Loucy (cell line): ENCODE results near the gene GHITM.

Experiments used
- H2AFZ ChIP-seq: fragments of 200-600 bp; sonication (generic); 2 replicates; pipeline ENCODE4 v1.6.0; 2016; ENCODE audit warnings: antibody characterized with exemption, mild to moderate bottlenecking, low read length, moderate library complexity
- H3F3A ChIP-seq: fragments of 200-600 bp; 2 replicates; pipeline ENCODE4 v1.6.0; 2016; ENCODE audit warnings: antibody characterized with exemption, low read depth, mild to moderate bottlenecking
- H3K27me3 ChIP-seq: fragments of 200-600 bp; sonication (generic); 2 replicates; pipeline ENCODE4 v1.6.1; 2014; ENCODE audit warnings: low read length, mild to moderate bottlenecking; ENCODE audit not compliant: insufficient read depth, poor library complexity, severe bottlenecking
- H3K36me3 ChIP-seq: fragments of 200-600 bp; sonication (generic); 2 replicates; pipeline ENCODE4 v1.6.1; 2016; ENCODE audit warnings: low read length; ENCODE audit not compliant: insufficient read depth
- H3K4me1 ChIP-seq: fragments of 200-600 bp; sonication (generic); 2 replicates; pipeline ENCODE4 v1.5.1; 2014; ENCODE audit warnings: low read length, mild to moderate bottlenecking; ENCODE audit not compliant: insufficient read depth, poor library complexity, severe bottlenecking
- H3K4me2 ChIP-seq: fragments of 200-600 bp; sonication (generic); 2 replicates; pipeline ENCODE4 v1.6.0; 2014; ENCODE audit warnings: antibody characterized with exemption, low read length, low read depth, mild to moderate bottlenecking; ENCODE audit not compliant: poor library complexity, severe bottlenecking
- H3K4me3 ChIP-seq: fragments of 200-600 bp; sonication (generic); 2 replicates; pipeline ENCODE4 v1.5.1; 2014; ENCODE audit warnings: low read length, mild to moderate bottlenecking, mixed read lengths; ENCODE audit not compliant: poor library complexity, severe bottlenecking
- H3K79me2 ChIP-seq: fragments of 200-600 bp; sonication (generic); 2 replicates; pipeline ENCODE4 v1.6.1; 2014; ENCODE audit warnings: low read length; ENCODE audit not compliant: insufficient read depth
- H3K9ac ChIP-seq: fragments of 200-600 bp; sonication (generic); 2 replicates; pipeline ENCODE4 v1.6.0; 2014; ENCODE audit warnings: mild to moderate bottlenecking, low read depth, low read length, moderate library complexity; ENCODE audit not compliant: poor library complexity, severe bottlenecking
- H3K9me2 ChIP-seq: fragments of 200-600 bp; sonication (generic); replicated peaks from 2 replicates; pipeline ENCODE4 v1.6.1; 2016; ENCODE audit warnings: low read depth, low read length, mixed read lengths
- H3K9me3 ChIP-seq: fragments of 200-600 bp; sonication (generic); 2 replicates; pipeline ENCODE4 v1.6.1; 2014; ENCODE audit warnings: mild to moderate bottlenecking, antibody characterized with exemption, low read length, low read depth; ENCODE audit not compliant: insufficient read depth
- H4K20me1 ChIP-seq: fragments of 200-600 bp; sonication (generic); 2 replicates; pipeline ENCODE4 v1.6.0; 2014; ENCODE audit warnings: antibody characterized with exemption, low read length, mild to moderate bottlenecking; ENCODE audit not compliant: insufficient read depth, poor library complexity, severe bottlenecking
- EZH2phosphoT487 ChIP-seq: fragments of 200-600 bp; IDR thresholded peaks from 2 replicates; pipeline ENCODE4 v1.6.1; 2018; ENCODE audit warnings: antibody characterized with exemption, mild to moderate bottlenecking, moderate library complexity, borderline replicate concordance
- TF ChIP-seq, protein P1 (sequence below): fragments of 200-600 bp; sonication (generic); conservative IDR thresholded peaks from 2 replicates; pipeline ENCODE4 v1.5.1; 2014; ENCODE audit warnings: mild to moderate bottlenecking, antibody characterized with exemption, low read length

GHITM gene

DNA sequence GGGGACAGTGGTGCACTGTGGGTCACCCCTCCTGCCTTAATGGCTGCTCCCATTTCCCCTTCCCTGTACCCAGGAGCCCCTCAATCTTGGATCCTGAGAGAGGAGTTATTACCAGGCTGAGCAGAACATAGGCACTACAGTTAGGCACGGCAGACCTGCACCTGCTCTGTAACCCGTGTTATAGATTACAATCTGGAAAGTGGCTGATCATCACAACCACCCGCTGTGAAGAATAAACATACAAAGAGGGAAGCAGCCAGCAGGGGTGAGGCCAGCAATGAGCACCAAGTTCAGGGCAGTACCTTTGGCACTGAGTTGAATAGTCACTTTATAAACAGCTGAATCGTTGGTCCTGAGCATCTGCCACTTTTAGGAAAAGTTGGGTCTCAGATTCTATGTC, 56.8 kb downstream of the GHITM start:
- H3K9me2 ChIP-seq, result no peaks in the 10 kb centered on the region
- no peaks in the 10 kb centered on the region for H3K27me3 ChIP-seq
- H3K4me1 ChIP-seq, result peaks cover 2% of the 10 kb centered on the region
- H3F3A ChIP-seq, result no peaks in the 10 kb centered on the region
- no peaks in the 10 kb centered on the region for H3K36me3 ChIP-seq
- no peaks in the 10 kb centered on the region for H3K9me3 ChIP-seq
- no peaks in the 10 kb centered on the region for H3K79me2 ChIP-seq
- H2AFZ ChIP-seq, result no peak overlapping the region
- TF ChIP-seq, protein P1, sequence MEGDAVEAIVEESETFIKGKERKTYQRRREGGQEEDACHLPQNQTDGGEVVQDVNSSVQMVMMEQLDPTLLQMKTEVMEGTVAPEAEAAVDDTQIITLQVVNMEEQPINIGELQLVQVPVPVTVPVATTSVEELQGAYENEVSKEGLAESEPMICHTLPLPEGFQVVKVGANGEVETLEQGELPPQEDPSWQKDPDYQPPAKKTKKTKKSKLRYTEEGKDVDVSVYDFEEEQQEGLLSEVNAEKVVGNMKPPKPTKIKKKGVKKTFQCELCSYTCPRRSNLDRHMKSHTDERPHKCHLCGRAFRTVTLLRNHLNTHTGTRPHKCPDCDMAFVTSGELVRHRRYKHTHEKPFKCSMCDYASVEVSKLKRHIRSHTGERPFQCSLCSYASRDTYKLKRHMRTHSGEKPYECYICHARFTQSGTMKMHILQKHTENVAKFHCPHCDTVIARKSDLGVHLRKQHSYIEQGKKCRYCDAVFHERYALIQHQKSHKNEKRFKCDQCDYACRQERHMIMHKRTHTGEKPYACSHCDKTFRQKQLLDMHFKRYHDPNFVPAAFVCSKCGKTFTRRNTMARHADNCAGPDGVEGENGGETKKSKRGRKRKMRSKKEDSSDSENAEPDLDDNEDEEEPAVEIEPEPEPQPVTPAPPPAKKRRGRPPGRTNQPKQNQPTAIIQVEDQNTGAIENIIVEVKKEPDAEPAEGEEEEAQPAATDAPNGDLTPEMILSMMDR, result no peak
- no peak for TF ChIP-seq EZH2phosphoT487
- no peak overlapping the region for H3K4me2 ChIP-seq
- H3K4me3 ChIP-seq, result no peak overlapping the region
- H4K20me1 ChIP-seq, result no peaks in the 10 kb centered on the region
- H3K9ac ChIP-seq, result no peak overlapping the region

DNA sequence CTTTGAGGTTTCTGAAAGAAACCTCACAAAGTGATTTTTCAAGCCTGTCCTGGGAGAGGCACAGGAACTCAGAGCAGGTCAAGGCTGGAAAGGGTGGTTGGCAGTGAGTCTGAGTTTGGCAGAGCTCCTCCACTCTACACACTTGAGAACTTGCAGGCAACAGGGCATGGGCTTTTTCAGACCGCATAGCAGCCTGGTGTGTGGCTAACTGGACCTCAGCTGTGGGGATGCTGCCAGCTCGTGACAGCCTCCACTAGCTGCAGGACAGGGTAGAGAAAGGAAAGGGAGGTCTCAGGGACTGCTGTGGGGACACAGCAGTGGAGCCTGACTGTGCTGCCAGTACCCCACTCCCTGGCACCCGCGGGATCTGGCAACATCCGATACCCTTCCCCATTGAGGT, 57.6 kb downstream of the GHITM start:
- H3K27me3 ChIP-seq, result no peaks in the 10 kb centered on the region
- no peaks in the 10 kb centered on the region for H3K9me2 ChIP-seq
- no peaks in the 10 kb centered on the region for H4K20me1 ChIP-seq
- H3K9me3 ChIP-seq, result no peaks in the 10 kb centered on the region
- H3K9ac ChIP-seq, result no peak overlapping the region
- no peaks in the 10 kb centered on the region for H3K4me1 ChIP-seq
- H3K79me2 ChIP-seq, result no peaks in the 10 kb centered on the region
- H3K4me3 ChIP-seq, result no peak overlapping the region
- no peak overlapping the region for H3K4me2 ChIP-seq
- no peaks in the 10 kb centered on the region for H3K36me3 ChIP-seq
- no peaks in the 10 kb centered on the region for H3F3A ChIP-seq
- TF ChIP-seq EZH2phosphoT487, result no peak
- no peak overlapping the region for H2AFZ ChIP-seq

DNA sequence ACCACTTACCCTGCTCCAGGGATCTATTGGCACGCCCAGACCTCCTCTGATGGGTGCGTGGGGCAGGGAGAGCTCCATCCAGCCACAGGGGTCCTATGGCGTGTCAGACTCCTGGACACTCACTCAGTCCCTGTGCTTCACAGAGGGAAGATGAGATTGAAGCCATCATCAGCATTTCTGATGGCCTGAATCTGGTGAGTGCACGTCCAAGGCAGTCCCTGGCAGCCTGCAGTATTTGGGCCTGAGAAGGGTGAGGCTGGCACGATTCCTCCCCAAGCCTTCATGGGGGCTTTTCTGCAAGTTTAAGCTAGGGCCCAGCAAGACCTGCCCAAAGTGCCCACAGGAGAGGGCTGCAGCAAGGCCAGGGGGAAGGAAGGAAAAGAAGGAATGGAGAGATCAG, 58.3 kb downstream of the GHITM start:
- TF ChIP-seq, protein P1, result no peak
- no peak for TF ChIP-seq EZH2phosphoT487
- Histone ChIP-seq H2AFZ (no peak overlapping the region), H4K20me1 (no peaks in the 10 kb centered on the region), H3K4me2 (no peak overlapping the region), H3K27me3 (no peaks in the 10 kb centered on the region), H3K79me2 (no peaks in the 10 kb centered on the region), H3K9me2 (no peaks in the 10 kb centered on the region), H3K9me3 (no peaks in the 10 kb centered on the region), H3K4me1 (no peaks in the 10 kb centered on the region), H3K36me3 (no peaks in the 10 kb centered on the region), H3K4me3 (no peak overlapping the region), H3F3A (no peaks in the 10 kb centered on the region), H3K9ac (no peak overlapping the region)

DNA sequence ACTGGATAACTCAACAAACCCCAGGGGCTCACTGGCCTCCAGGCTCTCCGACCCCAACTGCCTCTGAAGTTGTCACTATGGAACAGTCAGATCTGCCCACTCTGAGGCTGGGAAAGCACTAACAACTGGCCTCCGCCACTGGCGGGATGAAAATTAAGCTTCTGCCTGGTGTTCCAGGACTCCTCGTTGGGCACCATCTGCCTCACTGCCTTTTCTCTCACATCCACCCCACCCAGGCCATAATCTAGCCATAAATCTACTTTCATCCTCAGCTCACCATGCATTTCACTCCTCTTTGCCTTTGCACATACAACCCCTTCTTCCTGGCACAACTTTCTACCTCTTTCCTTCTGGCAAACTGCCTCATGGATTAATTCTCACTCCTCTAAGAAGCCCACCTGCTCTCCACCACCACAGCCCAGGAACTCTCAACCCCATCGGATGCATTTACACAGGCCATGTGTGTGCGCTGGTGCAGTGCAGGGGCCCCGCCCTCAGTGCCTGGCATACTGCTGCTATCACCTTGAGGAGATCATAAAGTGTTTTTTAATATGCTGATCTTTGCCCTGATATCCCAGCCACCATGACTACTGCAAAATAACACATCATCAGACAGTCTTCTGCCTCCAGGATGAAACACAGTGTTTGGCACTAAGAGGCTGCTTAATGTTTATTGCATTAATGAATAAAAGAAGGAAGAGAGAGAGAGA, 59.1 kb downstream of the GHITM start:
- H3F3A ChIP-seq, result no peaks in the 10 kb centered on the region
- no peaks in the 10 kb centered on the region for H3K79me2 ChIP-seq
- no peaks in the 10 kb centered on the region for H3K27me3 ChIP-seq
- TF ChIP-seq EZH2phosphoT487, result no peak
- TF ChIP-seq, protein P1, result no peak
- H3K4me1 ChIP-seq, result no peaks in the 10 kb centered on the region
- H3K4me2 ChIP-seq, result no peak overlapping the region
- H3K36me3 ChIP-seq, result no peaks in the 10 kb centered on the region
- H3K9ac ChIP-seq, result no peak overlapping the region
- no peaks in the 10 kb centered on the region for H3K9me2 ChIP-seq
- H4K20me1 ChIP-seq, result no peaks in the 10 kb centered on the region
- H2AFZ ChIP-seq, result no peak overlapping the region
- H3K9me3 ChIP-seq, result no peaks in the 10 kb centered on the region
- H3K4me3 ChIP-seq, result no peak overlapping the region
